ENCODE measurements around the gene SBF2.
"Not testable (repeated sequence)": the region's sequence is repeated elsewhere in the genome, so short reads cannot be mapped to it uniquely, and the experiment has no call there.

SBF2 gene

GRCh38 chr11:10243896-10244575 is 50.0 kb downstream of the SBF2 start:
- TF ChIP-seq TARDBP (IDR thresholded peaks at IDR 0.05) = no peak
- CTCF ChIA-PET = no interaction called here
- no peak for DNase-seq (ENCODE audit: extremely low spot score)
- POLR2A ChIA-PET = no interaction called here

- DNase-seq (ENCODE audit: extremely low spot score) = no peak
- TF ChIP-seq FOXM1 (IDR thresholded peaks at IDR 0.05; ENCODE audit: borderline replicate concordance) (no peak), L3MBTL2 (conservative IDR thresholded peaks at IDR 0.05) (no peak), BHLHE40 (IDR thresholded peaks at IDR 0.05; ENCODE audit: borderline replicate concordance) (no peak)
- CTCF ChIA-PET = no interaction called here
- POLR2A ChIA-PET = no interaction called here
Measured at GRCh38 chr11:10236840-10237239, 57.2 kb downstream of the SBF2 start.

- ChIA-PET POLR2A (no interaction called here), CTCF (no interaction called here)
- no peak for TF ChIP-seq NFRKB (IDR thresholded peaks at IDR 0.05)
- no peak for TF ChIP-seq SP1 (IDR thresholded peaks at IDR 0.05)
- TF ChIP-seq ELF4 (IDR thresholded peaks at IDR 0.05) = no peak
- no peak for TF ChIP-seq LEF1 (IDR thresholded peaks at IDR 0.05; ENCODE audit: borderline replicate concordance)
- TF ChIP-seq FOXK2 (IDR thresholded peaks at IDR 0.05) = no peak
- no peak for DNase-seq (ENCODE audit: extremely low spot score)
Measured at GRCh38 chr11:10233581-10233980, 60.4 kb downstream of the SBF2 start.

- TF ChIP-seq FOXM1 (IDR thresholded peaks at IDR 0.05; ENCODE audit: borderline replicate concordance) (no peak), NFRKB (IDR thresholded peaks at IDR 0.05) (no peak), CTBP1 (IDR thresholded peaks at IDR 0.05; ENCODE audit: borderline replicate concordance) (no peak), SP1 (IDR thresholded peaks at IDR 0.05) (no peak), LEF1 (IDR thresholded peaks at IDR 0.05; ENCODE audit: borderline replicate concordance) (no peak), L3MBTL2 (conservative IDR thresholded peaks at IDR 0.05) (no peak), HDGF (IDR thresholded peaks at IDR 0.05; ENCODE audit: borderline replicate concordance) (no peak), PKNOX1 (IDR thresholded peaks at IDR 0.05) (no peak), FOXA1 (IDR thresholded peaks at IDR 0.05) (no peak), SUZ12 (IDR thresholded peaks at IDR 0.05) (no peak), TARDBP (IDR thresholded peaks at IDR 0.05) (no peak), FOXK2 (IDR thresholded peaks at IDR 0.05) (no peak), BHLHE40 (IDR thresholded peaks at IDR 0.05; ENCODE audit: borderline replicate concordance) (no peak), ELF4 (IDR thresholded peaks at IDR 0.05) (no peak), ARNT (IDR thresholded peaks at IDR 0.05) (no peak), ZNF384 (IDR thresholded peaks at IDR 0.05) (no peak)
- no peak for DNase-seq (ENCODE audit: extremely low spot score)
- CTCF ChIA-PET = no interaction called here
- POLR2A ChIA-PET = no interaction called here
Measured at GRCh38 chr11:10232756-10233155, 61.3 kb downstream of the SBF2 start.

GRCh38 chr11:10231803-10232202 is 62.2 kb downstream of the SBF2 start:
- CTCF ChIA-PET = interaction anchor here (0.7 kb wide), 1 partner anchor 11 kb away, joined by 7 read pairs; no protein-coding TSS in a partner anchor
- DNase-seq (ENCODE audit: extremely low spot score); POLR2A ChIA-PET: not testable (repeated sequence)

GRCh38 chr11:10225553-10225952 is 68.5 kb downstream of the SBF2 start:
- ChIA-PET CTCF (no interaction called here), POLR2A (no interaction called here)
- no peak for DNase-seq (ENCODE audit: extremely low spot score)
- no peak for TF ChIP-seq ZNF384 (IDR thresholded peaks at IDR 0.05)
- no peak for TF ChIP-seq FOXK2 (IDR thresholded peaks at IDR 0.05)
- TF ChIP-seq SP1 (IDR thresholded peaks at IDR 0.05) = no peak
- TF ChIP-seq FOXM1 (IDR thresholded peaks at IDR 0.05; ENCODE audit: borderline replicate concordance) = no peak
- TF ChIP-seq PKNOX1 (IDR thresholded peaks at IDR 0.05) = no peak
- TF ChIP-seq CTBP1 (IDR thresholded peaks at IDR 0.05; ENCODE audit: borderline replicate concordance) = no peak
- no peak for TF ChIP-seq TARDBP (IDR thresholded peaks at IDR 0.05)
- no peak for TF ChIP-seq ARNT (IDR thresholded peaks at IDR 0.05)

- CTCF ChIA-PET = no interaction called here
- TF ChIP-seq TARDBP (IDR thresholded peaks at IDR 0.05) = no peak
- no peak for DNase-seq (ENCODE audit: extremely low spot score)
- POLR2A ChIA-PET = no interaction called here
Measured at GRCh38 chr11:10222399-10222798, 71.6 kb downstream of the SBF2 start.

- POLR2A ChIA-PET = no interaction called here
- TF ChIP-seq SUZ12 (IDR thresholded peaks at IDR 0.05) = no peak
- no peak for TF ChIP-seq FOXK2 (IDR thresholded peaks at IDR 0.05)
- no peak for TF ChIP-seq NFRKB (IDR thresholded peaks at IDR 0.05)
- no peak for TF ChIP-seq FOXA1 (IDR thresholded peaks at IDR 0.05)
- no peak for TF ChIP-seq FOXM1 (IDR thresholded peaks at IDR 0.05; ENCODE audit: borderline replicate concordance)
- no peak for TF ChIP-seq TARDBP (IDR thresholded peaks at IDR 0.05)
- TF ChIP-seq LEF1 (IDR thresholded peaks at IDR 0.05; ENCODE audit: borderline replicate concordance) = no peak
- no peak for TF ChIP-seq ELF4 (IDR thresholded peaks at IDR 0.05)
- TF ChIP-seq CTBP1 (IDR thresholded peaks at IDR 0.05; ENCODE audit: borderline replicate concordance) = no peak
- TF ChIP-seq ZNF384 (IDR thresholded peaks at IDR 0.05) = no peak
- TF ChIP-seq PKNOX1 (IDR thresholded peaks at IDR 0.05) = no peak
- TF ChIP-seq L3MBTL2 (conservative IDR thresholded peaks at IDR 0.05) = no peak
- no peak for TF ChIP-seq SP1 (IDR thresholded peaks at IDR 0.05)
- TF ChIP-seq HDGF (IDR thresholded peaks at IDR 0.05; ENCODE audit: borderline replicate concordance) = no peak
- no peak for TF ChIP-seq BHLHE40 (IDR thresholded peaks at IDR 0.05; ENCODE audit: borderline replicate concordance)
- TF ChIP-seq ARNT (IDR thresholded peaks at IDR 0.05) = no peak
- CTCF ChIA-PET = interaction anchor here (0.6 to 0.8 kb wide), 2 partner anchors 11 to 14 kb away, joined by 3 to 7 read pairs; no protein-coding TSS in a partner anchor
- no peak for DNase-seq (ENCODE audit: extremely low spot score)
Measured at GRCh38 chr11:10221342-10221741, 72.7 kb downstream of the SBF2 start.

Measured in HEK293T (cell line).